HepG2 (cell line): ENCODE data around the gene LIN7A. TPM values are rescaled to one million over a fixed set of nuclear protein-coding genes. Genes with fewer than 3 reads are reported as not detected.

Experiments
- ATAC-seq: fragments of 200-7000 bp; cut with Tn5 transposase; 3 replicates; pipeline ENCODE4 v1.9.1; 2020; ENCODE audit warnings: mild to moderate bottlenecking, moderate library complexity
- BruUV-seq: library from RNA; stranded (reverse); fragments of 400-500 nt; replicated peaks from 2 replicates; lab custom pipeline; 2021; lab: Mats Ljungman, UMichigan
- CTCF ChIA-PET: fragments of 300-600 bp; formaldehyde crosslinking; extraction: SDS; loops from one replicate; lab custom pipeline; 2021; ENCODE audit warnings: low total read pairs, inconsistent platforms, low intra/inter-chr PET ratio; lab: Yijun Ruan, JAX
- POLR2A ChIA-PET: fragments of 350-600 bp; sonication (Branson Sonifier 250); formaldehyde crosslinking; loops from one replicate; lab custom pipeline; 2020; ENCODE audit warnings: antibody characterized with exemption, inconsistent platforms; lab: Yijun Ruan, JAX
- DNase-seq: peaks from one replicate; pipeline ENCODE4 v3.0.0-alpha.2; 2015; ENCODE audit warnings: low spot score
- FAIRE-seq: peaks from 3 replicates; lab custom pipeline; 2011; peaks lifted over from hg19 to GRCh38; lab: Jason Lieb, UNC
- H2AFZ ChIP-seq: one replicate; pipeline ENCODE4 v1.6.1; 2011; ENCODE audit warnings: low read length, inconsistent platforms
- H3K27ac ChIP-seq: fragments of 300-600 bp; 3 replicates; pipeline ENCODE4 v1.8.0; 2011; ENCODE audit warnings: mixed run types, mild to moderate bottlenecking, mixed read lengths, low read length, inconsistent platforms; ENCODE audit not compliant: insufficient read depth; ENCODE audit errors: extremely low read length
- H3K27me3 ChIP-seq, 2 experiments: fragments of 200-600 bp in 1 of 2; 2 replicates in 1 of 2; 3 replicates in 1 of 2; pipeline versions ENCODE4 v1.6.0 to v1.8.0; 2011; ENCODE audit warnings: low read length in 2 of 2, mild to moderate bottlenecking in 2 of 2, moderate library complexity in 2 of 2, inconsistent platforms in 1 of 2; ENCODE audit not compliant: insufficient read depth in 2 of 2, control insufficient read depth in 1 of 2
- H3K36me3 ChIP-seq, 2 experiments: fragments of 200-600 bp in 1 of 2; replicated peaks in 1 of 2; 2 replicates in 1 of 2; 3 replicates in 1 of 2; pipeline versions ENCODE4 v1.5.1 to v1.8.0; 2011; ENCODE audit warnings: low read length in 2 of 2, inconsistent platforms in 1 of 2; ENCODE audit not compliant: insufficient read depth in 2 of 2, control insufficient read depth in 1 of 2
- H3K4me1 ChIP-seq: 2 replicates; pipeline ENCODE4 v1.5.1; 2012; ENCODE audit warnings: low read length, inconsistent platforms; ENCODE audit not compliant: insufficient read depth
- H3K4me2 ChIP-seq: 2 replicates; pipeline ENCODE4 v1.6.0; 2011; ENCODE audit warnings: low read depth, low read length, inconsistent platforms
- H3K4me3 ChIP-seq, 3 experiments: fragments of 200-600 bp in 1 of 3; sonication (generic), shearing (Covaris generic) in 1 of 3; replicated peaks in 1 of 3; 2 replicates each; pipeline ENCODE4 v1.5.1; 2011 to 2016; ENCODE audit warnings: low read length in 3 of 3, inconsistent platforms in 2 of 3, low read depth in 2 of 3, mild to moderate bottlenecking in 2 of 3, control low read depth in 1 of 3, mixed read lengths in 1 of 3; ENCODE audit not compliant: insufficient read depth in 1 of 3
- H3K79me2 ChIP-seq: one replicate; pipeline ENCODE4 v1.6.1; 2011; ENCODE audit warnings: low read length, inconsistent platforms; ENCODE audit not compliant: insufficient read depth
- H3K9ac ChIP-seq: 2 replicates; pipeline ENCODE4 v1.6.0; 2011; ENCODE audit warnings: mild to moderate bottlenecking, low read depth, low read length, inconsistent platforms; ENCODE audit not compliant: insufficient read depth
- H3K9me3 ChIP-seq: 2 replicates; pipeline ENCODE4 v1.5.1; 2012; ENCODE audit warnings: mild to moderate bottlenecking, low read length
- H4K20me1 ChIP-seq: 2 replicates; pipeline ENCODE4 v1.6.0; 2011; ENCODE audit warnings: inconsistent platforms, mild to moderate bottlenecking, low read length, moderate library complexity; ENCODE audit not compliant: insufficient read depth
- FOXA3 ChIP-seq: IDR thresholded peaks from 2 replicates; pipeline ENCODE4 v1.6.1; 2016; ENCODE audit warnings: missing genetic modification reagents, missing compliant biosample characterization
- MXI1 ChIP-seq: IDR thresholded peaks from 3 replicates; pipeline ENCODE4 v1.6.1; 2012; ENCODE audit warnings: low read depth, low read length, inconsistent platforms, borderline replicate concordance
- NRL ChIP-seq: sonication (generic); formaldehyde crosslinking; IDR thresholded peaks from 2 replicates; pipeline ENCODE4 v1.5.0; 2020; ENCODE audit warnings: missing genetic modification reagents, mild to moderate bottlenecking, moderate library complexity, borderline replicate concordance
- PAXIP1 ChIP-seq: sonication (generic); formaldehyde crosslinking; conservative IDR thresholded peaks from 2 replicates; pipeline ENCODE4 v1.4.0; 2020; ENCODE audit warnings: mild to moderate bottlenecking, missing genetic modification reagents, moderate library complexity
- SNAPC4 ChIP-seq: sonication (generic); formaldehyde crosslinking; IDR thresholded peaks from 2 replicates; pipeline ENCODE4 v1.4.0; 2020; ENCODE audit warnings: mild to moderate bottlenecking, missing genetic modification reagents
- WGBS: methylation state at CpG from one replicate; pipeline ENCODE4 v1.1.6; 2017; ENCODE audit warnings: low lambda C conversion rate; 5-methylcytosine and 5-hydroxymethylcytosine counted together
- in situ Hi-C: cut with HindIII; loops from 2 replicates; pipeline ENCODE4 v1.10.0; 2017; ENCODE audit warnings: low pct_unique_long_range_greater_than_20kb; ENCODE audit not compliant: extremely low pct_ligation_motif_present
- intact Hi-C: fragments of 100-400 bp; cut with micrococcal nuclease; formaldehyde crosslinking; loops from one replicate; pipeline ENCODE4 v1.10.0; 2022; ENCODE audit not compliant: unreplicated experiment
- polyA plus RNA-seq, 8 experiments: library from polyadenylated mRNA; depleted of rRNA in 3 of 8; stranded (reverse) in 7 of 8; unstranded in 1 of 8; fragments of >200 nt; fragmentation: Illumina TruSeq in 4 of 8; extraction: Trizol in 4 of 8; gene quantifications; 2 replicates each; pipeline versions ENCODE4 v1.2.1 to v1.2.3, GENCODE V29; 2011 to 2016; ENCODE audit warnings: low read depth in 4 of 8, missing spikeins in 1 of 8, mixed read lengths in 1 of 8; ENCODE audit not compliant: insufficient read depth in 1 of 8
- total RNA-seq, 5 experiments: library from RNA; depleted of rRNA; stranded (reverse); fragments of >200 nt; fragmentation: Illumina TruSeq; extraction: Trizol; gene quantifications; 2 replicates each; pipeline ENCODE4 v1.2.3, GENCODE V29; 2016; ENCODE audit warnings: low read depth in 1 of 5

LIN7A gene
- total and polyA plus RNA-seq, 2 of the 13 experiments (the other 11 are each of a cell fraction or from before 2014, with no cell fraction given), result 18.5 to 19.2 TPM

- TF ChIP-seq PAXIP1 (CRISPR knock-in tag), result peak; percentile 86
- peak; percentile 86 for TF ChIP-seq FOXA3
These were observed 11.8 kb downstream of the LIN7A start (continued) for GRCh38 chr12:80925983-80926382.

- WGBS, result 31% methylated on average over 2 of the region's 2 CpGs
These were observed 12.5 kb downstream of the LIN7A start for GRCh38 chr12:80925237-80925636.

More at GRCh38 chr12:80925237-80925636, 12.5 kb downstream of the LIN7A start:
- Histone ChIP-seq H3K4me3 (peak overlapping the region in 1 of 3 experiments; percentile 59; a peak in 2 of 6 replicates), H2AFZ (no peak overlapping the region), H3K9ac (peak overlapping the region; percentile 52), H3K4me2 (peak overlapping the region; percentile 88), H3K27me3 (no peaks in the 10 kb centered on the region), H3K4me1 (peaks cover 50% of the 10 kb centered on the region), H3K27ac (peak overlapping the region; percentile 83), H3K9me3 (no peaks in the 10 kb centered on the region), H3K36me3 (no peaks in the 10 kb centered on the region), H4K20me1 (no peaks in the 10 kb centered on the region), H3K79me2 (peaks cover 39% of the 10 kb centered on the region)
- ChIA-PET POLR2A (interaction anchor here (5.2 kb wide), 1 partner anchor 12 kb away, joined by 58 read pairs; the partner anchor contains the start of gene LIN7A), CTCF (no interaction called here)
- no peak for TF ChIP-seq NRL (CRISPR knock-in tag)
- TF ChIP-seq SNAPC4, result no peak
- peak; percentile 6; the same call in 1 of the 3 replicates for TF ChIP-seq MXI1
- in situ Hi-C loops, result no loop called here
- intact Hi-C loops, result loop anchor here (2.0 kb wide), 1 partner anchor 14 kb away; no protein-coding TSS in a partner anchor
- no peak for DNase-seq
- peak; percentile 50 for ATAC-seq
- BruUV-seq, result no TSS peak
- no peak for FAIRE-seq
